Measurements from ENCODE around the gene APOBEC3F.

DNA sequence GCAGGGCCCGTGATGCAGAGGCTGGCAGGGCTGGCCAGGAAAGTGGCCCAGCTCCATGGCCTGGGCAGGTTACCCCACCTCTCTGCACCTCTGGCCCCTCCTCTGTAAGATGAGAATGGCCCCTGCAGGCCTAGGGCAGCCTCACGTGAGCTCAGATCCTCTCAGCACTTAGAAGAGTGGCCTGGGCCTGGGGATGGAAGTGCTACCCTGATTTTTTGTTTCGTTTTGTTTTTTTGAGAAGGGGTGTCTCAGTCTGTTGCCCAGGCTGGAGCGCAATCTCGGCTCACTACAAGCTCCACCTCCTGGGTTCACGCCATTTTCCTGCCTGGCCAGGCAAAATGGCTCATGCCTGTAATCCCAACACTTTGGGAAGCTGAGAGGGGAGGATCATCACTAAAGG, 57.4 kb downstream of the APOBEC3F start:
- TF ChIP-seq, protein P1, sequence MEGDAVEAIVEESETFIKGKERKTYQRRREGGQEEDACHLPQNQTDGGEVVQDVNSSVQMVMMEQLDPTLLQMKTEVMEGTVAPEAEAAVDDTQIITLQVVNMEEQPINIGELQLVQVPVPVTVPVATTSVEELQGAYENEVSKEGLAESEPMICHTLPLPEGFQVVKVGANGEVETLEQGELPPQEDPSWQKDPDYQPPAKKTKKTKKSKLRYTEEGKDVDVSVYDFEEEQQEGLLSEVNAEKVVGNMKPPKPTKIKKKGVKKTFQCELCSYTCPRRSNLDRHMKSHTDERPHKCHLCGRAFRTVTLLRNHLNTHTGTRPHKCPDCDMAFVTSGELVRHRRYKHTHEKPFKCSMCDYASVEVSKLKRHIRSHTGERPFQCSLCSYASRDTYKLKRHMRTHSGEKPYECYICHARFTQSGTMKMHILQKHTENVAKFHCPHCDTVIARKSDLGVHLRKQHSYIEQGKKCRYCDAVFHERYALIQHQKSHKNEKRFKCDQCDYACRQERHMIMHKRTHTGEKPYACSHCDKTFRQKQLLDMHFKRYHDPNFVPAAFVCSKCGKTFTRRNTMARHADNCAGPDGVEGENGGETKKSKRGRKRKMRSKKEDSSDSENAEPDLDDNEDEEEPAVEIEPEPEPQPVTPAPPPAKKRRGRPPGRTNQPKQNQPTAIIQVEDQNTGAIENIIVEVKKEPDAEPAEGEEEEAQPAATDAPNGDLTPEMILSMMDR (conservative IDR thresholded peaks at IDR 0.05) = no peak
- TF ChIP-seq ZFX (IDR thresholded peaks at IDR 0.05) = no peak

Data from C4-2B (cell line).